Germinal center (tissue), 1 donor: ENCODE measurements around the gene LRRC4C.

Experiments
- DNase-seq: peaks from one replicate; pipeline ENCODE4 v3.0.0; 2012; ENCODE audit warnings: mixed read lengths, low spot score

The LRRC4C gene

DNA sequence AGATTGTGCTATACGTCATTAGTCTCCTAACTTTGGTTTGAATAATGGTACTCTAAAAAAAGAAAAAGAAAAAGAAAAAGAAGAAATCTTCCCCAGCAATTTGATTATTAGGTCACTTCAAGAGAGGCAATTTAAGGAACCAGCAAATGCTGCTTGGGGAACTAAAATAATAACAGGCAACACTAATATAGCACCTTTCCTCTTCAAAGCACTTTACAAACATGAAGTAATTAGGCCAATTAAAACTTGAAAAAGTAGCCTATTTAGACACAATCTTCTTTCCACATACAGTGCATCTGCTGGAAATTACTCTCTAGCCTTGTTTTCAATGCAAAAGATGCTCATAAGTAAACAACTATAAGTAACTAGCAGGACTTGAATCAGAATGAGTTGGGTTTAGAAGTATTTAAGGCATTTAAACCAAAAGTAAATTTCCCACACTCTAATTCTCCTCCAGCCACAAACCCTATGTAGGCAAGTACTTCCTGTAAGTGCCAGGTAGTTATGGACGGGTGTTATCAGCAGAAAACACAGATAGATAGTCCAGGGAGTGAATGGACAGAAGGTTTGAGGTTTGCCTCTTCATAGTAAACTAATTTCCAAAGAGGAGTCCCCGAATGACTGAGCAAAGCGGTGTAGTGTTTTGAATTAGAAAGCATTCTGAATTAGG is 44.5 kb downstream of the LRRC4C start:
- no peak for DNase-seq

DNA sequence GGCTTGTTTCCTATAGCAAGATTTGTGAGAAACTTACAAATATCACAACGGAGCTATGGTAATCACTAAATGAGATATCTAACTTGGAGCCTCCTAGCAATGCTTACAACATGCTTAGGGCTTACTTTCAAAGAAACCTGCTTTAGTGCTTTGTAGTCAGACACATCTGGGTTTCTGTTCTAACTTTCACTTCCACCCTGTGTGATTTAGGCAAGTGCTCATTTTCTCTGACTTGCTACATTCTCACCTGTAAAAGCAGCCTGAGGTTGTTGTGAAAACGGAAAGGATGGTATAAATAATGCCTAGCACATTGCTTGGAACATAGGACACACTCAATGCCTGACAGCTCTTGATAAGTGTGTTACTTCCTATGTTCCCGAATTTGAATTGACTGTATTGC is 45.6 kb downstream of the LRRC4C start:
- no peak for DNase-seq

DNA sequence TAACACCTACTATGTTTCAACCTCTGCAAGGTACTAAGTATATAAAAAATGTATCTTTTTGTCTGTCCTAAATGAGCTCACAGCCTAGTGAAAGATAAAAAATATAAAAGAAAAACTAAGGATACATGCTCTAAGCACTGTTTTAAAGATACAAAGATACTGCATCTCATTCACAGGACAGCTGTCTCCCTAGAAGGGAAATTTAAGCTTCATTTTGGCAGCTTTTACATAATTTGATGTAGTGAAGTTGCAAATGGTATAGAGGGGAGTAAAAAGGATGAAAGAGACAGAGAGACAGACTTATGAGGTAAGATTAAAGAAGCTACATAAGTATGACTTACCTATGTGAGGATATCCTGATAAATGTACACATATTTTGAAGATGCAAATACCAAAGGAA is 53.6 kb downstream of the LRRC4C start:
- DNase-seq: no peak

GRCh38 chr11:41404109-41404508 is 55.3 kb downstream of the LRRC4C start:
- no peak for DNase-seq

- no peak for DNase-seq
Observed at GRCh38 chr11:41403458-41403857, 56.0 kb downstream of the LRRC4C start.

DNA sequence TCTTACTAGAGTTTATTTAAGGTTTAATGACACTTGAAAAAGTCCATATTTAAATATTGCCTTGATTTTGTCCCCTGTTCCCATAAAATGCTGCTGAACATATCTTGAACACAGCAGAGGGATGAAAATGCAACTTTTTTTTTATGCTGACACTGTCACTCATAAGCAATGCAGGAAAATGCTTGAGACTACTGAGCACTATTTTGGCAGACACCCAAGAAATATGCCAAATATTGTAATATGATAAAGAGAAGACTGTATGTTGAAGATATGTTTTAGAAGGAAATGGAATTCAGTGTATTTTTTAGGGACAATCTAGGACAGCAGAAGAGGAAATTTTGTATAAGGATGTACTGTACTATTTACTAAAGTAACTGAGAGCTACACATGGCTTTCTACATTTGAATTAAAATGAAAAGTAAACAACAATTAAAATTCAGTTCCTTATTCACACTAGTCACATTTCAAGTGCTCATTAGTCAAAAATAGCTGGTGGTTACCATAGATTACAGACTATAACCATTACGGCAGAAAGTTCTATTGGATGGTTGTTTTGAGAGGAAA is 58.6 kb downstream of the LRRC4C start:
- no peak for DNase-seq

DNA sequence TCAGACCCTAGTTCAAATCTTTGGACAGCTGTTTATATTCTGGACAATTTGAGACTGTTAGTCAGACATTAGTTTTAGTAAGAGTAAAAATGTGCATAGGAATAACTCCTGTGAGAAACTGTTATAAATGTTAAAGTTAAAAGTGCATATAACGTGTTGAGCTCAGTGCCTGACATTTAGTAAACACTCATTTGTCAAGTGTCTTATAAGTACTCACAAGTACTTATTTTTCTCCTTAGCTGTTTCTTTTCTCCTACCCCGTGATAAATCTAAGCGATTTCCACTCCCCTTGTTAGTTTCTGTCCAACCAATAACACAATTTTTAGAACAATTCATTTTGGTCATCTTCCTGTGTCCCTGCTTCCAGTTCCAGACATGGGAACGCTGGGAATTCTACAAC is 59.3 kb downstream of the LRRC4C start:
- DNase-seq: no peak

GRCh38 chr11:41399323-41399722 is 60.1 kb downstream of the LRRC4C start:
- no peak for DNase-seq

- DNase-seq: no peak
Observed at GRCh38 chr11:41398175-41398574, 61.3 kb downstream of the LRRC4C start.

DNA sequence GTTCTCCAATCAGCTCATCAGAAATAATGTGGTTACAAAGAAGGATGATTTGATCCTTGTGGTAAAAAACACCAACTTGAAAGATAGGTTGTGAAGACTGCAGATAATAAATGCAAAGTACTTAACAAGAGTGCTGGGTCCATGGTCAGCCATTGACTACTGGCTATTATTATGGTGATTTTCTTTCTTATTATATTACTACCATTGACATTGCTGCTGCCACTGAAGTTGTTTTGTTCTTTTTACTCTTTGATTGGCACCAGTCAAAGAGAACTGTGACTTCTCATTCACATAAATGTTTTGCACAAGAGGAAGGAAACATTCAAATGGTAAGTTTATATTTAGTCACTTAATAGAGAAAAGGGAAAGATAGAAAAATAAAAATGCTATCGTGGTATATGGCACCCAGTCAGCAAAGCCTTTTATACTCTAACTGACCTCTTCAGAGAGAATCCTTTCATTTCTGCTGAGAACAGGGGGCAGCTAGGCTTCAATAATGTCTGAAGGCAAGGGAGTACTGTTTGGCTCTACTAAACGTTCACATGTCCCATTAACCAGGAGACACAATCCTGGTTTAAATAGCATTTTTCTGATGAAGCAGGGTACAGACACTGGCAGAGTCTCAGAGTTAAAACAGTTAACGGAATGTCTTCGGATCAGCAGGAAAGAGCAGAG is 64.8 kb downstream of the LRRC4C start:
- DNase-seq: no peak

GRCh38 chr11:41392596-41392995 is 66.9 kb downstream of the LRRC4C start:
- DNase-seq: no peak

DNA sequence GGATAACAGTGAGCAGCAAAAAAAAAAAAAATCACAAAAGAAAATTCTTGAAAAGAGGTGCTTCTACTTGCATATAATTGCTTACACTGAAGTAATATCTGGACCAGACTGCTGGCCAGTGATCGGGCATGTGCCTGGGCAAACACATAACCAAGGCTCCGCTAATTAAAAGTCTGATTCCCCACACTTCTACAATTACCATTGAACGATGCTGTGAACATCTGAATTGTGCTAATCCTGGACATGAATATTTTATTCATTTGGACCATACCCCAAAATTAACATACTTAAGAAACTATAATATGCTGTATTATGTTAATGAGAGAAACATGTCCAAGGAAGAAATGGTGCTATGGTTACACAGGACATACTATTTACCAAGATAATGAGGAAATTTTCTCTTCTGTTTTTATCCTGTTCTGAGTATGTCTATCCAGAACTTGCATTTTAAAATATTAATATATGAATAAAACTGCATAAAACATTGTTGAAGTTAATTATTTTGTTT is 69.8 kb downstream of the LRRC4C start:
- no peak for DNase-seq

GRCh38 chr11:41384329-41384728 is 75.1 kb downstream of the LRRC4C start:
- DNase-seq: no peak

DNA sequence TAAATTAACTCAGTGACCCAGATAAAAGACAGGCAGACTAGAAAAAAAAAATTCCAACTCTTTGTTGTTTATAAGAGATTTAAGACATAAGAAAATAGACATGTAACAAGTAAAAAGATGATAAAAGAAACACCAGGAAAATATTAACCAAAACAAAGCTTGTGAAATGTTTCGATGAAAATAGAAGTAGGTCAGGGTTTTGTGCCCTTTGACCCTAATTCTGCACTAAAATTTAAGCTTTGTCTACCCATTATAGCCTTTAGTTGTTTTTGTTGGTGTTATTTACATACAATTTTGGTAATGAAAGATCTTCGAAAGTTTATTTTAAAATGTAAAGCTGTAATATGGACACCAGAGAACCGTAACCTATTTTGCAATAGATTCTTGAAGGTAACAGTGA is 75.7 kb downstream of the LRRC4C start:
- no peak for DNase-seq

GRCh38 chr11:41382927-41383326 is 76.5 kb downstream of the LRRC4C start:
- DNase-seq: no peak

GRCh38 chr11:41379084-41379483 is 80.4 kb downstream of the LRRC4C start:
- no peak for DNase-seq

- no peak for DNase-seq
Observed at GRCh38 chr11:41377709-41378394, 81.6 kb downstream of the LRRC4C start.

- DNase-seq: no peak
Observed at GRCh38 chr11:41351825-41352224, 107.6 kb downstream of the LRRC4C start.

GRCh38 chr11:41346042-41346441 is 113.4 kb downstream of the LRRC4C start:
- no peak for DNase-seq

DNA sequence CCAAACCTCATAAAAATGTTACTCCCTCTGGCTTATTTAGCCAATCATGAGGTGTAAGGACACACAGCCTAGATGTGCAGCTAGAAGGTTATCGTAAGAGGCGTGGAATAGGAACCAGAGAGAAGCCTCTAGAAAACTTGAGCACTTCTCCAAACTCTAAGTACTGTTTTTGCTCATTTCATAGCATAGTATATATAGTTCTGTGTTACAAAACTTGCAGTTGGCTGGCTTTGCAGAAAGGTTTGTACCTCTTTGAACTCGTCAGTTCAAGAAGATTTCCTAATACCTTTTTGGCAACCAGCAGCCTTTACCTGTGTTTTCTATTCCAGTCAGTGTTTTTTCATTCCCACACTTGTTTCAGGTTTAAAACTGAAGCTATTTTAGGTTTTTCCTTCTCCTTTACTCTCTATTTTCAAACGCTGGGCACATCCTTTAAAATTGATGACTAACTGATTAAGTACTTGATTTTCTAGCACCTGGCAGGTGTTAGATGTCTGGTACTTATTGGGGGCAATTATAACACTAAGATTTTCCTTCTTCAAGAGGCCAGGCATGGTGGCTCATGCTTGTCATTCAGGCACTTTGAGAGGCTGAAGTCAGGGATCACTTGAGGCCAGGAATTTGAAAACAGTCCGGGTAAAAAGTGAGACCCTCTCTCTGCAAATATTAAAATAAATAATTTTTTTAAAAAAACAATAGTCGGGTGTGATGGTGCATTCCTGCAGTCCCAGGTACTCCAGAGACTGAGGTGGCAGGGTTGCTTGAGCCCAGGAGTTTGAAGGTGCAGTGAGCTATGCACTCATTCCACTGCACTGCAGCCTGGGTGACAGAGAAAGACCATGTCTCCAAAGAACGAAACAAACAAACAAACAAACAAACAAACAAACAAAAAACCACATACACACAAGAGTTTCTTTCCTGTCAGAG is 125.2 kb downstream of the LRRC4C start:
- DNase-seq: no peak

- DNase-seq: no peak
Observed at GRCh38 chr11:41333357-41333756, 126.1 kb downstream of the LRRC4C start.

DNA sequence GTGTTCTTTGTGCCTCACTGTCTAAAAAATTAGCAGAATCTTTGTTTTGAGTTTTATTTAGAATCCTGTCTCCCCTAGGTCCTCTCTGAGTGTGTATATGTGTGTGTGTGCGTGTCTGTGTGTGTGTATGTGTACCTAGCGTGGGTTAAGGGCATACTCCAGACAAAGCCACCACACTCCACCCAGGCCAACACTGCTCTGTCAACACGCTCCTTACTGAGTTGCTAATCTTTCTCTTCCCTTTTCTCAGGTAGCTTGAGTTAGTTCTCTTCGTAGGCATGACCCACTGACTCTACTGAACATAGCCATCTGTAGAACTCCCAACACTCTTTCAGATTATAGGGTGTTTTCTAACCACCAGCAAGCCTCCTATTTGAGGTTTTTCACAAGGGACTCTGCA is 131.1 kb downstream of the LRRC4C start:
- no peak for DNase-seq
